ENCODE measurements around the gene AKR1C8.

AKR1C8 gene

GRCh38 chr10:5108658-5109416 lies 76.1 kb downstream of the AKR1C8 start:
- DNase-seq (ENCODE audit: low read depth) = no peak

- no peak for DNase-seq (ENCODE audit: low read depth)
Measured at GRCh38 chr10:5107860-5108526, 77.0 kb downstream of the AKR1C8 start.

GRCh38 chr10:5106553-5106952 lies 78.4 kb downstream of the AKR1C8 start:
- no peak for DNase-seq (ENCODE audit: low read depth)

GRCh38 chr10:5105626-5106025 lies 79.3 kb downstream of the AKR1C8 start:
- no peak for DNase-seq (ENCODE audit: low read depth)
